ENCODE measurements around the gene DCAF11. TPM values are rescaled to one million over a fixed set of nuclear protein-coding genes. Genes with fewer than 3 reads are reported as not detected.
A peak's percentile ranks its signal among the peaks of the same experiment; 100 is the strongest.

The DCAF11 gene
- total RNA-seq, 4 donors from 2014 or later, result 42.9 to 87.4 (median 57.8) TPM

DNA sequence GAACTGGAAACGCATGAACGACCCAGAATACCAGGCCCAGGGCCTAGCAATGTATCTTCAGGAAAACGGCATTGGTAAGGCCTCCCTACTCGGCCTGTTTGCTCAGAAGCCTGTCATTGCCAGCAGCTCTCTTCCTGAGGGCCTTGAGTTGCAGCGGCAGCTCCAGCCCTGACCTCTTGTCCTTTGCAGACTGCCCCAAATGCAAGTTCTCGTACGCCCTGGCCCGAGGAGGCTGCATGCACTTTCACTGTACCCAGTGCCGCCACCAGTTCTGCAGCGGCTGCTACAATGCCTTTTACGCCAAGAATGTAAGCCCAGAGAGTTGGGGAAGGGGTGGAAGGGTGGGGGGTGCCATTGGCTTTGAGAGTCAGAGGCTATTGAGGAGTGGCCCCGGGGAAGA is 42.8 kb downstream of the DCAF11 start:
- no peaks in the 10 kb centered on the region for H3K36me3 ChIP-seq
- peaks cover 0 to 7% of the 10 kb centered on the region in 2 donors for H3K4me1 ChIP-seq
- no peak overlapping the region for H3K27ac ChIP-seq
- H3K4me3 ChIP-seq, result no peak overlapping the region
- intact Hi-C loops (cut with DNase I; ENCODE audit: low total_unique reads), result no loop called here
- TF ChIP-seq, protein P1, sequence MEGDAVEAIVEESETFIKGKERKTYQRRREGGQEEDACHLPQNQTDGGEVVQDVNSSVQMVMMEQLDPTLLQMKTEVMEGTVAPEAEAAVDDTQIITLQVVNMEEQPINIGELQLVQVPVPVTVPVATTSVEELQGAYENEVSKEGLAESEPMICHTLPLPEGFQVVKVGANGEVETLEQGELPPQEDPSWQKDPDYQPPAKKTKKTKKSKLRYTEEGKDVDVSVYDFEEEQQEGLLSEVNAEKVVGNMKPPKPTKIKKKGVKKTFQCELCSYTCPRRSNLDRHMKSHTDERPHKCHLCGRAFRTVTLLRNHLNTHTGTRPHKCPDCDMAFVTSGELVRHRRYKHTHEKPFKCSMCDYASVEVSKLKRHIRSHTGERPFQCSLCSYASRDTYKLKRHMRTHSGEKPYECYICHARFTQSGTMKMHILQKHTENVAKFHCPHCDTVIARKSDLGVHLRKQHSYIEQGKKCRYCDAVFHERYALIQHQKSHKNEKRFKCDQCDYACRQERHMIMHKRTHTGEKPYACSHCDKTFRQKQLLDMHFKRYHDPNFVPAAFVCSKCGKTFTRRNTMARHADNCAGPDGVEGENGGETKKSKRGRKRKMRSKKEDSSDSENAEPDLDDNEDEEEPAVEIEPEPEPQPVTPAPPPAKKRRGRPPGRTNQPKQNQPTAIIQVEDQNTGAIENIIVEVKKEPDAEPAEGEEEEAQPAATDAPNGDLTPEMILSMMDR (IDR thresholded peaks at IDR 0.05), result no peak
- TF ChIP-seq POLR2A (IDR thresholded peaks at IDR 0.05), result no peak
- H3K27me3 ChIP-seq, result no peaks in the 10 kb centered on the region
- no peaks in the 10 kb centered on the region for H3K9me3 ChIP-seq
- DNase-seq, result peak in 1 of 2 donors; percentile 11

DNA sequence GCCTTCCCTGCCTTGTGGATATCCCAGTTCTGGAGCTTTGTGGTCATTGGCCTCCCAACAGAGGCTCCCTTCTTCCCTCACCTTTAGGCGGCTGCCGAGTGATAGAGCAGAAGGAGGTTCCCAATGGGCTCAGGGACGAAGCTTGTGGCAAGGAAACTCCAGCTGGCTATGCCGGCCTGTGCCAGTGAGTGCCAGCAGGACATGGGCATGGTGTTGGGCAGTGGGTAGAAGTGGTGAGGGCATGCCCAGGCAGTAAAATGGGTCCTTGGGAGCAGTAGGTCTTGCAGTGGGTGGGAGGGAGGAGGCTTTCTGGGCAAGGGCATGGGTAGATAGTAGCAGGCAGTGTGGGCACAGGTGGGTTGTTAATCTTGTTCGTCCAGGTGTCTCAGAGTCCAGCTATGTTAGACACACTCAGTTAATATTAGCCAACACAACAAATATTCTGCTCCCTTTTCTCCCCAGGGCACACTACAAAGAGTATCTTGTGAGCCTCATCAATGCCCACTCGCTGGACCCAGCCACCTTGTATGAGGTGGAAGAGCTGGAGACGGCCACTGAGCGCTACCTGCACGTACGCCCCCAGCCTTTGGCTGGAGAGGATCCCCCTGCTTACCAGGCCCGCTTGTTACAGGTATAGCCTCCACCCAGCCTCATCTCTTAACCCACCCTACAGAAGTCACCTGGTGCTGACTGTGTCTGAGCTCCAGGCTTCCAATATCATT is 45.4 kb downstream of the DCAF11 start:
- H3K4me3 ChIP-seq, result no peak overlapping the region
- intact Hi-C loops (cut with DNase I; ENCODE audit: low total_unique reads), result no loop called here
- no peaks in the 10 kb centered on the region for H3K9me3 ChIP-seq
- no peaks in the 10 kb centered on the region for H3K27me3 ChIP-seq
- DNase-seq, result no peak
- no peaks in the 10 kb centered on the region for H3K36me3 ChIP-seq
- no peak for TF ChIP-seq POLR2A (IDR thresholded peaks at IDR 0.05)
- TF ChIP-seq, protein P1 (IDR thresholded peaks at IDR 0.05), result no peak
- peak overlapping the region; percentile 88 to 98 for H3K27ac ChIP-seq
- H3K4me1 ChIP-seq, result peaks cover 7% of the 10 kb centered on the region in 2 donors

DNA sequence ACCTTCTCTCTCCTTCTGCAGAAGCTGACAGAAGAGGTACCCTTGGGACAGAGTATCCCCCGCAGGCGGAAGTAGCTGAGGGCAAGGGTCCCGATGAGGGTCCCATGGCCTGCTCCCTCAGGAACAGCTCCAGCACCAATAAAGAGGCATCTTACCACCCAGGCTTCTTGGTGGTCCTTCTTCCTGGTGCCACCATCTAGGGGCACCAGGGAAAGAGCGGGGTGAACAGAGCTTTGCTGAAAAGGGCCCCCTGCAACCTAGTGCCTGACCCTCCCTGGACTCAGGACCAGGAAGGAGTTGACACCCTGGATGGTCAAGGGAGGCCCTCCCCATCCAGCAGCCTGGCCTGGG is 45.9 kb downstream of the DCAF11 start:
- intact Hi-C loops (cut with DNase I; ENCODE audit: low total_unique reads), result no loop called here
- no peaks in the 10 kb centered on the region for H3K27me3 ChIP-seq
- H3K9me3 ChIP-seq, result no peaks in the 10 kb centered on the region
- no peak for DNase-seq
- H3K36me3 ChIP-seq, result no peaks in the 10 kb centered on the region
- H3K4me1 ChIP-seq, result peaks cover 7% of the 10 kb centered on the region in 2 donors
- TF ChIP-seq, protein P1 (IDR thresholded peaks at IDR 0.05), result no peak
- no peak for TF ChIP-seq POLR2A (IDR thresholded peaks at IDR 0.05)
- H3K27ac ChIP-seq, result peak overlapping the region; percentile 88 to 98
- H3K4me3 ChIP-seq, result no peak overlapping the region

DNA sequence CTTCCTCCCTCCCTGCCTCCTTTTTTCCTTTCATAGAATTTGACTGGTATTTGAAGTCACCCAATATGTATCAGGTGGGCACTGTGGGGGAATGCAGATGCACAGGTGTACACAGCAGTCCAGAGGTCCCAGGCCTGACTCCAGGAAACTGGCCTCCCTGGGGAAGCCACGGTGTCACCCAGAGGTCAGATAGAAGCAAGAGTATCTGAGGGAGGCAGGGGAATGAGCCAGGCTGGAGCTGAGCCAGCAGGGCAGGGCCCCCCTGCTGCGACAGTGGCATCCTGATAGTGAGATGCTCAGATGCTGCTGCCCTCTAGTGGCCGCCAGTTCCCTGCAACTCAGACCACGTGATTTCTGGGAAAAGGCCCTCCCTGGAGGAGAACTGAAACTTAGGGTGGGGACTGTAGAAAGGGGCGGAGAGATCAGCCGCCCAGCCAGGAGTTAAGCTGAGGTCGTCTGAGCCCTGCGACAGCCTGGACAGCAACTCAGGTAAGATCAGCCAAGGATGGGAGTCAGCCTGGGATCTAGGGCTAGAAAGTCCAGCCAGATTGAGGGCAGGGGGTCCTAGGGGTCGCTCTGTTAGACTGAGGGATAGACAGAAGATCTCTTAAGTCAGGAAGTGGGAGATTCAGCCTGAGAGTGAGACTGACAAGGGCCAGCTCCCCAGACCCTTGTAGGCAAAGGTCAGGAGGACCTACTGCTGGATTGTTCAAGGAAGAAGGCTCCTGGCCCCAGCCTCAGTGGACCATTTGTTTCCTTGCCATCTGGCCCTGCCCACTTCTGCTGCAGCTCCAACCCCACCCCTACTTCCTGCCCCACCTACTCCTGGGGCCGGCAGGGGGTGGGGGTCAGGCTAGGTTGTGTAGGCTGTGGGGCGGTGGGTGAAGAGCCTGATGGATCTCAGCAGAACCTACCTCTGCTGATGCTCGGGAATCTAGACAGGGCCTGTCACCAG is 46.5 kb downstream of the DCAF11 start, which contains the start of gene IRF9:
IRF9 (plus strand) TSS at position 416 of the 955 bp plus-strand sequence. CDS start 880 bp downstream, outside the sequence.
- Histone ChIP-seq H3K27me3 (no peaks in the 10 kb centered on the region), H3K4me3 (peak within 1 kb of the TSS; percentile 62 to 66), H3K27ac (peak within 1 kb of the TSS; percentile 88 to 98), H3K4me1 (peaks cover 7% of the 10 kb centered on the region in 2 donors), H3K9me3 (no peaks in the 10 kb centered on the region), H3K36me3 (no peaks in the 10 kb centered on the region)
- DNase-seq, result peak; percentile 96 to 98
- TF ChIP-seq POLR2A (IDR thresholded peaks at IDR 0.05), result peak; percentile 51 to 57
- TF ChIP-seq, protein P1 (IDR thresholded peaks at IDR 0.05), result peak; percentile 93 to 98 (median 94)
- intact Hi-C loops (cut with DNase I; ENCODE audit: low total_unique reads), result no loop called here

Data from uterus (tissue), 4 donors.